Nephron (organoid): ENCODE results near the gene SEM1.

Source experiments
- H3K27ac Mint-ChIP-seq, 3 experiments: 2 replicates each; pipeline ENCODE4 v1.8.0; 2020; ENCODE audit warnings: mixed read lengths in 3 of 3, mild to moderate bottlenecking in 2 of 3, moderate library complexity in 1 of 3
- H3K27me3 Mint-ChIP-seq: 2 replicates; pipeline ENCODE4 v1.8.0; 2021; ENCODE audit warnings: low read depth, mild to moderate bottlenecking, moderate library complexity, mixed read lengths
- H3K36me3 Mint-ChIP-seq: 2 replicates; pipeline ENCODE4 v1.8.0; 2020; ENCODE audit warnings: low read depth, mixed read lengths
- H3K4me1 Mint-ChIP-seq: 2 replicates; pipeline ENCODE4 v1.8.0; 2020; ENCODE audit warnings: mixed read lengths
- H3K4me3 Mint-ChIP-seq, 3 experiments: 2 replicates each; pipeline ENCODE4 v1.8.0; 2020; ENCODE audit warnings: mild to moderate bottlenecking in 3 of 3, mixed read lengths in 3 of 3, moderate library complexity in 2 of 3
- H3K9me3 Mint-ChIP-seq: 2 replicates; pipeline ENCODE4 v1.8.0; 2020; ENCODE audit warnings: mixed read lengths
- TF ChIP-seq, protein P1 (sequence below), 3 experiments: fragments of 200-600 bp; sonication (generic); IDR thresholded peaks; one replicate each; pipeline ENCODE4 v1.5.0; 2021; ENCODE audit warnings: antibody characterized with exemption in 3 of 3; ENCODE audit not compliant: unreplicated experiment in 3 of 3

The SEM1 gene

DNA sequence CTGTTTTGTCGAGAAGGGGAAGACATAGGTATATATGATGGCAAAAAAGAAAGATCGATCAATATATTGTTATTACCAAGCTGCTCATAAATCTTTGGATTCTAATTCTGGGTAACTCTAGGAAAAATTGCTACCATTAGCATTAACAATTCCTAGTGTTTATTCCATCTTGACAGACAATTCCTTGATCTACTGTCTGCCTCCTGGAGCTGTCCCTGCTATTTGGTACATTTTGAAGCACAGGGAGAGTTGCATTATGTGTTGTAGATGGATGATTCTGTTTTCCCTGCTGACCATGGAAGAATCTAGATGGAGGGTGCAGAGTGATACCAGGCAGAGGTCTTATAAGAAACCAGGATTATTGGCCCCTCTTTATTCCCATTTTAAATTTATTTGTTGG lies 29.1 kb upstream of the SEM1 start:
- no peak overlapping the region for H3K4me3 Mint-ChIP-seq
- no peaks in the 10 kb centered on the region for H3K4me1 Mint-ChIP-seq
- no peak overlapping the region for H3K27ac Mint-ChIP-seq
- H3K9me3 Mint-ChIP-seq: no peaks in the 10 kb centered on the region
- no peaks in the 10 kb centered on the region for H3K36me3 Mint-ChIP-seq
- TF ChIP-seq, protein P1, sequence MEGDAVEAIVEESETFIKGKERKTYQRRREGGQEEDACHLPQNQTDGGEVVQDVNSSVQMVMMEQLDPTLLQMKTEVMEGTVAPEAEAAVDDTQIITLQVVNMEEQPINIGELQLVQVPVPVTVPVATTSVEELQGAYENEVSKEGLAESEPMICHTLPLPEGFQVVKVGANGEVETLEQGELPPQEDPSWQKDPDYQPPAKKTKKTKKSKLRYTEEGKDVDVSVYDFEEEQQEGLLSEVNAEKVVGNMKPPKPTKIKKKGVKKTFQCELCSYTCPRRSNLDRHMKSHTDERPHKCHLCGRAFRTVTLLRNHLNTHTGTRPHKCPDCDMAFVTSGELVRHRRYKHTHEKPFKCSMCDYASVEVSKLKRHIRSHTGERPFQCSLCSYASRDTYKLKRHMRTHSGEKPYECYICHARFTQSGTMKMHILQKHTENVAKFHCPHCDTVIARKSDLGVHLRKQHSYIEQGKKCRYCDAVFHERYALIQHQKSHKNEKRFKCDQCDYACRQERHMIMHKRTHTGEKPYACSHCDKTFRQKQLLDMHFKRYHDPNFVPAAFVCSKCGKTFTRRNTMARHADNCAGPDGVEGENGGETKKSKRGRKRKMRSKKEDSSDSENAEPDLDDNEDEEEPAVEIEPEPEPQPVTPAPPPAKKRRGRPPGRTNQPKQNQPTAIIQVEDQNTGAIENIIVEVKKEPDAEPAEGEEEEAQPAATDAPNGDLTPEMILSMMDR (IDR thresholded peaks at IDR 0.05; ENCODE audit: unreplicated experiment in 3 of 3): no peak
- H3K27me3 Mint-ChIP-seq: no peaks in the 10 kb centered on the region

DNA sequence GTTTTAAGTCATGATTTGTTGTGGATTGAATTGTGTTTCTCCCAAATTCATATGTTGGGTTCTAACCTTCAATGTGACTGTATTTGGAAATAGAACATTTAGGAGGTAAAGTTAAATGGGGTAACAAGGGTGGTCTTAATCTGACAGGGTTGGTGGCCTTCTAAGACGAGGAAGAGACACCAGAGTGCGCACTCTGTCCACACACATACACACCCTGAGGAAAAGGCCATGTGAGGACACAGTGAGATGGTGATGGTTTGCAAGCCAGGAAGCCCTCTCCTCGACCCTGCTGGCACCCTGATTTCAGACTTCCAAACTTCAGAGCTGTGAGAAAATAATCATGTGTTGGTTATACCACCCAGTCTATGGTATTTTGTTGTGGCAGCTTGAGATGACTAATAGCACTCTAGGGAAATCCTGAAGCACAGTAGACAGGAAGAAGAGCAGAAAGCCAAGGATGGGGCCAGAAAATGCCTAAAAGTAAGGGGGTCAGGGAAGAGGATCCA lies 28.0 kb upstream of the SEM1 start:
- no peak overlapping the region for H3K4me3 Mint-ChIP-seq
- TF ChIP-seq, protein P1 (IDR thresholded peaks at IDR 0.05; ENCODE audit: unreplicated experiment in 3 of 3): no peak
- H3K27me3 Mint-ChIP-seq: no peaks in the 10 kb centered on the region
- H3K4me1 Mint-ChIP-seq: no peaks in the 10 kb centered on the region
- H3K27ac Mint-ChIP-seq: no peak overlapping the region
- H3K36me3 Mint-ChIP-seq: no peaks in the 10 kb centered on the region
- no peaks in the 10 kb centered on the region for H3K9me3 Mint-ChIP-seq

- TF ChIP-seq, protein P1 (IDR thresholded peaks at IDR 0.05; ENCODE audit: unreplicated experiment in 3 of 3): no peak
- Mint-ChIP-seq H3K4me1 (no peaks in the 10 kb centered on the region), H3K27ac (no peak overlapping the region)
Measured at GRCh38 chr7:96734343-96734742, 24.7 kb upstream of the SEM1 start.

GRCh38 chr7:96729820-96730219 lies 20.2 kb upstream of the SEM1 start:
- Mint-ChIP-seq H3K27ac (no peak overlapping the region), H3K4me1 (no peaks in the 10 kb centered on the region), H3K9me3 (no peaks in the 10 kb centered on the region), H3K27me3 (no peaks in the 10 kb centered on the region), H3K36me3 (no peaks in the 10 kb centered on the region), H3K4me3 (no peak overlapping the region)
- TF ChIP-seq, protein P1 (IDR thresholded peaks at IDR 0.05; ENCODE audit: unreplicated experiment in 3 of 3): no peak

More at GRCh38 chr7:96734343-96734742, 24.7 kb upstream of the SEM1 start:
- Mint-ChIP-seq H3K9me3 (no peaks in the 10 kb centered on the region), H3K4me3 (no peak overlapping the region), H3K27me3 (no peaks in the 10 kb centered on the region), H3K36me3 (no peaks in the 10 kb centered on the region)

DNA sequence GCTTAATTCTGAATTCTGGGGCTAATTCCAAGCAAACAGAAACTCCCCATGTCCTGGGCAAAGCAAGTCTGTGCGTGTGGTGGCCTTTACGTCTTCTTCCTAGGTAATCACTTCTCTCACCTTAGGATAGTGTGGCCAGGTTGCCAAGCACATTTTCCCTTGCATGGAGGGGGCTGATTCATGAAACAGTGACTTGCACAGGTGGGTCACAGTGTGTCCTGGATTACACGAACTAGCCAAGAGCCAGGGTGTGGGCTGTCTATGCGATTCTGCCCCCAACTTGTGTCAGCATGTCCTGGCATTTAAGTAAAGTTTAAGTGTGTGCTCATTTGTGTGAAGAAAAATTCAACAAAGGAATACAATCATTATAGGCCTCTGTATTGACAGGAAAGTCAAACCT lies 18.5 kb upstream of the SEM1 start:
- Mint-ChIP-seq H3K4me3 (no peak overlapping the region), H3K27me3 (peaks cover 6% of the 10 kb centered on the region), H3K4me1 (no peaks in the 10 kb centered on the region), H3K36me3 (no peaks in the 10 kb centered on the region), H3K9me3 (no peaks in the 10 kb centered on the region), H3K27ac (no peak overlapping the region)
- TF ChIP-seq, protein P1 (IDR thresholded peaks at IDR 0.05; ENCODE audit: unreplicated experiment in 3 of 3): no peak

GRCh38 chr7:96727534-96728088 lies 18.0 kb upstream of the SEM1 start:
- Mint-ChIP-seq H3K4me3 (no peak overlapping the region), H3K27me3 (peaks cover 6% of the 10 kb centered on the region), H3K36me3 (no peaks in the 10 kb centered on the region), H3K27ac (no peak overlapping the region), H3K9me3 (no peaks in the 10 kb centered on the region), H3K4me1 (no peaks in the 10 kb centered on the region)
- TF ChIP-seq, protein P1 (IDR thresholded peaks at IDR 0.05; ENCODE audit: unreplicated experiment in 3 of 3): no peak
